Cardiac fibroblast (primary cell): Measurements from ENCODE around the gene PARN.
A peak's percentile ranks its signal among the peaks of the same experiment; 100 is the strongest.
"Not testable (repeated sequence)": the region's sequence is repeated elsewhere in the genome, so short reads cannot be mapped to it uniquely, and the experiment has no call there.

ENCODE experiments used
- DNase-seq, 2 donors: peaks; one replicate each; pipeline versions ENCODE4 v3.0.0 to v3.0.0-alpha.2; 2010; ENCODE audit warnings: low read depth in 2 of 2
- H3K4me3 ChIP-seq, 2 donors: replicated peaks in 1 of 2; 1 replicate in 1 of 2; 2 replicates in 1 of 2; pipeline ENCODE4 v1.5.1; 2011; ENCODE audit warnings: low read depth in 2 of 2, low read length in 2 of 2, mild to moderate bottlenecking in 2 of 2, moderate library complexity in 1 of 2
- CTCF ChIP-seq: IDR thresholded peaks from one replicate; pipeline ENCODE4 v1.5.1; 2011; ENCODE audit warnings: low read depth, mild to moderate bottlenecking, low read length, inconsistent platforms

The PARN gene

GRCh38 chr16:14632693-14633569 is 2.9 kb upstream of the PARN start, which contains the start of gene BFAR:
BFAR (plus strand) TSS chr16:14632951; CDS start chr16:14644347, 11,396 bp downstream.
- H3K4me3 ChIP-seq: peak within 1 kb of the TSS; percentile 95 to 98
- no peak for TF ChIP-seq CTCF
- peak; percentile 98 for DNase-seq

- not testable (repeated sequence) for DNase-seq
- H3K4me3 ChIP-seq: peak overlapping the region in 1 of 2 donors; percentile 24
Observed at GRCh38 chr16:14630620-14631330, 715 bp upstream of the PARN start.

- H3K4me3 ChIP-seq: peak overlapping the region; percentile 93 to 95
- peak in 1 of 2 donors; percentile 10 for DNase-seq
- TF ChIP-seq CTCF: no peak
Observed at GRCh38 chr16:14629612-14629918, 495 bp downstream of the PARN start.

- DNase-seq: peak; percentile 8 to 12
- no peak for TF ChIP-seq CTCF
- H3K4me3 ChIP-seq: peak overlapping the region; percentile 93 to 95
Observed at GRCh38 chr16:14628806-14629611, 1.1 kb downstream of the PARN start.

GRCh38 chr16:14627078-14627477 is 3.0 kb downstream of the PARN start:
- no peak for TF ChIP-seq CTCF
- H3K4me3 ChIP-seq: no peak overlapping the region

GRCh38 chr16:14618566-14618965 is 11.5 kb downstream of the PARN start:
- H3K4me3 ChIP-seq: no peak overlapping the region
- TF ChIP-seq CTCF: no peak
- no peak for DNase-seq

More at GRCh38 chr16:14627078-14627477, 3.0 kb downstream of the PARN start:
- DNase-seq: no peak

- TF ChIP-seq CTCF: no peak
- DNase-seq: no peak
- no peak overlapping the region for H3K4me3 ChIP-seq
Observed at GRCh38 chr16:14616280-14616679, 13.8 kb downstream of the PARN start.
